Endothelial cell of umbilical vein (primary cell): ENCODE results near the gene DENND5B. TPM values are rescaled to one million over a fixed set of nuclear protein-coding genes. Genes with fewer than 3 reads are reported as not detected.

Source experiments
- BruUV-seq: library from RNA; stranded (reverse); fragments of 400-500 nt; replicated peaks from 2 replicates; lab custom pipeline; 2021; lab: Mats Ljungman, UMichigan
- CTCF ChIA-PET: fragments of 300-600, 350-600 bp; sonication (Branson Sonifier 250); formaldehyde crosslinking; loops from one replicate; lab custom pipeline; 2021; ENCODE audit warnings: antibody characterized with exemption, inconsistent platforms; lab: Charles Lee
- POLR2A ChIA-PET: fragments of 300-600, 350-600 bp; sonication (Branson Sonifier 250); formaldehyde crosslinking; loops from one replicate; lab custom pipeline; 2021; ENCODE audit warnings: antibody characterized with exemption, inconsistent platforms; lab: Charles Lee
- DNase-seq: peaks from one replicate; pipeline ENCODE4 v3.0.0-alpha.2; 2011; ENCODE audit warnings: low read depth, low spot score
- FAIRE-seq: peaks from 2 replicates; lab custom pipeline; 2011; peaks lifted over from hg19 to GRCh38; lab: Jason Lieb, UNC
- H2AFZ ChIP-seq: 2 replicates; pipeline ENCODE4 v1.6.0; 2012; ENCODE audit warnings: low read depth, low read length, control low read depth, inconsistent platforms
- H3K27ac ChIP-seq: 2 replicates; pipeline ENCODE4 v1.5.1; 2011; ENCODE audit warnings: low read depth, mild to moderate bottlenecking, control low read depth, low read length, moderate library complexity; ENCODE audit not compliant: insufficient read depth
- H3K27me3 ChIP-seq, 2 experiments: 2 replicates each; pipeline versions ENCODE4 v1.6.0 to v1.6.1; 2011; ENCODE audit warnings: low read length in 2 of 2, mixed read lengths in 1 of 2; ENCODE audit not compliant: control insufficient read depth in 2 of 2, insufficient read depth in 2 of 2
- H3K36me3 ChIP-seq, 2 experiments: 2 replicates in 1 of 2; 3 replicates in 1 of 2; pipeline ENCODE4 v1.5.1; 2011; ENCODE audit warnings: low read length in 2 of 2, mild to moderate bottlenecking in 1 of 2, moderate library complexity in 1 of 2; ENCODE audit not compliant: control insufficient read depth in 2 of 2, insufficient read depth in 2 of 2; ENCODE audit errors: extremely low read depth in 1 of 2
- H3K4me1 ChIP-seq: 3 replicates; pipeline ENCODE4 v1.5.1; 2011; ENCODE audit warnings: mild to moderate bottlenecking, low read length; ENCODE audit not compliant: control insufficient read depth, insufficient read depth; ENCODE audit errors: extremely low read depth
- H3K4me2 ChIP-seq: 2 replicates; pipeline ENCODE4 v1.6.1; 2011; ENCODE audit warnings: low read length, control low read depth, mixed read lengths; ENCODE audit not compliant: insufficient read depth
- H3K4me3 ChIP-seq, 3 experiments: fragments of 200-600 bp in 1 of 3; sonication (generic), shearing (Covaris generic) in 1 of 3; replicated peaks in 1 of 3; 2 replicates each; pipeline ENCODE4 v1.5.1; 2011 to 2016; ENCODE audit warnings: control low read depth in 3 of 3, low read length in 3 of 3, mild to moderate bottlenecking in 2 of 3, inconsistent platforms in 1 of 3, low read depth in 1 of 3, moderate library complexity in 1 of 3; ENCODE audit not compliant: insufficient read depth in 1 of 3
- H3K79me2 ChIP-seq: 2 replicates; pipeline ENCODE4 v1.6.0; 2012; ENCODE audit warnings: low read length, inconsistent platforms; ENCODE audit not compliant: control insufficient read depth, insufficient read depth
- H3K9ac ChIP-seq: replicated peaks from 2 replicates; pipeline ENCODE3; 2011; ENCODE audit warnings: low read length, control low read depth; ENCODE audit not compliant: insufficient read depth; ENCODE audit errors: extremely low read depth
- H3K9me1 ChIP-seq: replicated peaks from 3 replicates; pipeline ENCODE4 v1.6.0; 2011; ENCODE audit warnings: mild to moderate bottlenecking, low read length; ENCODE audit not compliant: control insufficient read depth, insufficient read depth; ENCODE audit errors: extremely low read depth
- H3K9me3 ChIP-seq: replicated peaks from 2 replicates; pipeline ENCODE4 v1.5.1; 2012; ENCODE audit warnings: low read length, inconsistent platforms; ENCODE audit not compliant: control insufficient read depth, insufficient read depth
- H4K20me1 ChIP-seq: replicated peaks from 2 replicates; pipeline ENCODE3; 2011; ENCODE audit warnings: mild to moderate bottlenecking, low read length; ENCODE audit not compliant: control insufficient read depth, insufficient read depth; ENCODE audit errors: extremely low read depth
- GATA2 ChIP-seq: IDR thresholded peaks from 2 replicates; pipeline ENCODE4 v1.7.0; 2011; ENCODE audit warnings: low read depth, mild to moderate bottlenecking, moderate library complexity, mixed read lengths, low read length; ENCODE audit not compliant: insufficient read length, insufficient read depth
- JUN ChIP-seq: IDR thresholded peaks from 2 replicates; pipeline ENCODE4 v1.6.1; 2011; ENCODE audit warnings: borderline replicate concordance, low read depth; ENCODE audit not compliant: insufficient read length, insufficient read depth
- MYC ChIP-seq: IDR thresholded peaks from one replicate; pipeline ENCODE4 v1.6.1; 2011; ENCODE audit warnings: mild to moderate bottlenecking, low read depth, low read length
- POLR2A ChIP-seq: IDR thresholded peaks from 2 replicates; pipeline ENCODE4 v1.6.1; 2012; ENCODE audit warnings: low read depth, mild to moderate bottlenecking, control low read depth, low read length
- POLR2AphosphoS5 ChIP-seq: IDR thresholded peaks from 2 replicates; pipeline ENCODE4 v1.6.1; 2012; ENCODE audit warnings: low read depth, mild to moderate bottlenecking, control low read depth, low read length, moderate library complexity; ENCODE audit not compliant: insufficient read depth
- dilution Hi-C: fragments of 300-500 bp; cut with MboI; formaldehyde crosslinking; loops from one replicate; pipeline ENCODE4 v1.15.0; 2019; ENCODE audit warnings: low sequenced_read_pairs; ENCODE audit not compliant: extremely low pct_ligation_motif_present
- intact Hi-C: fragments of 100-400 bp; cut with micrococcal nuclease; formaldehyde crosslinking; loops from one replicate; pipeline ENCODE4 v1.10.0; 2022
- polyA plus RNA-seq, 4 experiments: library from polyadenylated mRNA; depleted of rRNA in 3 of 4; stranded (reverse) in 3 of 4; unstranded in 1 of 4; fragments of >200 nt; gene quantifications; 2 replicates each; pipeline versions ENCODE4 v1.2.1 to v1.2.3, GENCODE V29; 2011 to 2012; ENCODE audit warnings: missing spikeins in 1 of 4
- total RNA-seq: library from RNA; stranded (reverse); gene quantifications from 2 replicates; pipeline ENCODE4 v1.2.3, GENCODE V29; 2021
- TF ChIP-seq, protein P1 (sequence below): IDR thresholded peaks from 2 replicates; pipeline ENCODE4 v1.6.1; 2011; ENCODE audit not compliant: insufficient read depth, insufficient read length
- TF ChIP-seq, protein P2 (sequence below), 2 donors: IDR thresholded peaks; 1 replicate in 1 of 2; 2 replicates in 1 of 2; pipeline ENCODE4 v1.5.1; 2011; ENCODE audit warnings: low read length in 2 of 2, mild to moderate bottlenecking in 2 of 2, moderate library complexity in 2 of 2, control low read depth in 1 of 2, inconsistent platforms in 1 of 2, low read depth in 1 of 2; ENCODE audit not compliant: insufficient read depth in 1 of 2; ENCODE audit errors: extremely low read depth in 1 of 2

Gene DENND5B
- total and polyA plus RNA-seq, 2 donors (not counting 3 experiments of a cell fraction or from before 2014, with no cell fraction given), result 10.3 to 18.3 TPM

DNA sequence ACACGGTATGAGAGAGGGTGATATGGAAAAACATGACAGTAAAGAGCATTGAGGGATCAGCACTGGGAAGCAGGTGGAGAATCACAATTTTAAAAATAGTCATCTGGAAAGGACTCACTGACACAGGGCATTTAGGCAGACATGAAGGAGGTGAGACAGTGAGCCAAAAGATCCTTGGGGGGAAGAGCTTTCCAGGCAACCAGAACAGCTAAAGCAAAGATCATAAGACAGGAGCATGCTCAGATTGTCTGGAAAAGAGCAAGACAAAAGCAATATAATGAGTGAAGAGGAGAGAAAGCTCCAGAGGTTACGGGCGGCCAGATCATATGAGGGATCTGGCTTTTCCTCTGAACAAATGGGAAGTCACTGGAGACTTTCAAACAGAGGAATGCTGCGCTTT lies 63.9 kb downstream of the DENND5B start:
- POLR2A ChIA-PET, result no interaction called here
- no peak for FAIRE-seq

More for the DNA sequence above, 63.9 kb downstream of the DENND5B start:
- no peaks in the 10 kb centered on the region for H3K4me1 ChIP-seq
- no TSS peak for BruUV-seq
- no peaks in the 10 kb centered on the region for H3K9me3 ChIP-seq
- CTCF ChIA-PET, result no interaction called here
- no peak overlapping the region for H3K27ac ChIP-seq
- no peak overlapping the region for H3K9ac ChIP-seq
- no peaks in the 10 kb centered on the region for H3K27me3 ChIP-seq
- TF ChIP-seq POLR2AphosphoS5, result no peak
- no peak for TF ChIP-seq POLR2A
- TF ChIP-seq, protein P1, sequence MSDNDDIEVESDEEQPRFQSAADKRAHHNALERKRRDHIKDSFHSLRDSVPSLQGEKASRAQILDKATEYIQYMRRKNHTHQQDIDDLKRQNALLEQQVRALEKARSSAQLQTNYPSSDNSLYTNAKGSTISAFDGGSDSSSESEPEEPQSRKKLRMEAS, result no peak
- TF ChIP-seq JUN, result no peak
- TF ChIP-seq, protein P2, sequence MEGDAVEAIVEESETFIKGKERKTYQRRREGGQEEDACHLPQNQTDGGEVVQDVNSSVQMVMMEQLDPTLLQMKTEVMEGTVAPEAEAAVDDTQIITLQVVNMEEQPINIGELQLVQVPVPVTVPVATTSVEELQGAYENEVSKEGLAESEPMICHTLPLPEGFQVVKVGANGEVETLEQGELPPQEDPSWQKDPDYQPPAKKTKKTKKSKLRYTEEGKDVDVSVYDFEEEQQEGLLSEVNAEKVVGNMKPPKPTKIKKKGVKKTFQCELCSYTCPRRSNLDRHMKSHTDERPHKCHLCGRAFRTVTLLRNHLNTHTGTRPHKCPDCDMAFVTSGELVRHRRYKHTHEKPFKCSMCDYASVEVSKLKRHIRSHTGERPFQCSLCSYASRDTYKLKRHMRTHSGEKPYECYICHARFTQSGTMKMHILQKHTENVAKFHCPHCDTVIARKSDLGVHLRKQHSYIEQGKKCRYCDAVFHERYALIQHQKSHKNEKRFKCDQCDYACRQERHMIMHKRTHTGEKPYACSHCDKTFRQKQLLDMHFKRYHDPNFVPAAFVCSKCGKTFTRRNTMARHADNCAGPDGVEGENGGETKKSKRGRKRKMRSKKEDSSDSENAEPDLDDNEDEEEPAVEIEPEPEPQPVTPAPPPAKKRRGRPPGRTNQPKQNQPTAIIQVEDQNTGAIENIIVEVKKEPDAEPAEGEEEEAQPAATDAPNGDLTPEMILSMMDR (IDR thresholded peaks at IDR 0.05; ENCODE audit: extremely low read depth in 1 of 2, insufficient read depth in 1 of 2, low read depth in 1 of 2, low read length in 2 of 2), result no peak
- TF ChIP-seq GATA2, result no peak
- no peak for TF ChIP-seq MYC
- H3K4me2 ChIP-seq, result no peak overlapping the region
- intact Hi-C loops (no loop called here), dilution Hi-C loops (no loop called here)
- H3K36me3 ChIP-seq, result no peaks in the 10 kb centered on the region
- no peak overlapping the region for H3K4me3 ChIP-seq
- no peak for DNase-seq
- H3K79me2 ChIP-seq, result peaks cover under 1% of the 10 kb centered on the region
- no peak overlapping the region for H2AFZ ChIP-seq
- H3K9me1 ChIP-seq, result no peaks in the 10 kb centered on the region
- H4K20me1 ChIP-seq, result no peaks in the 10 kb centered on the region
